Stimulated activated naive CD4-positive, alpha-beta T cell (primary cell): ENCODE data around the gene SGCD.

Experiments
- DNase-seq, 6 experiments: peaks; one replicate each; lab custom pipeline; 2025; lab: John Stamatoyannopoulos, UW

The SGCD gene

DNA sequence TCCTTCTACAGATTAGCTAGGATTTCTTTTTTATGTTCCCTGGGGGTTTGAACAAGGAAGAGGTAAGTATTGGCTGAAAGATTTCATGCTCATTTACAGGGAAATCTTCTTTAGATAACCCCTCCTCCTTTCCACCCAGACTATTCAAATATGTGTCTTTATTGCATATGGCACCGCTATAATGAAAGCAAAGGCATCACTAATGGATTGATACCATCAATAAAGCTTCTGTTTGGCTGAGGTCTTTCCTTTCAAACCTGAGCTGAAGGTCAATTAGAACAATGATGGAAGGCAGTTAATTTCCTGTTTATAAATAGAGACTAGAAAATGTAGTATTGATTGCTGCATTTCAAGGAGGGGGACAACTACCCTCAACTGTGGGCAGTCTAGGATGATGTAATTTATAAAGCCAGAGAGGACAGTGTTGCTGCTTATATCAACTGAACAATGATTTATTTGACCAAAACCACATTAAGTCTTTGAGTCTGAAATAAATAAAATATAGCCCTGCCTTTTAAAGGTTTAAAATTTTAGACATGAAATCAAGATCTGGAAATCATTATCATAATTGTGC is 132.9 kb downstream of the SGCD start:
- no peak for DNase-seq

DNA sequence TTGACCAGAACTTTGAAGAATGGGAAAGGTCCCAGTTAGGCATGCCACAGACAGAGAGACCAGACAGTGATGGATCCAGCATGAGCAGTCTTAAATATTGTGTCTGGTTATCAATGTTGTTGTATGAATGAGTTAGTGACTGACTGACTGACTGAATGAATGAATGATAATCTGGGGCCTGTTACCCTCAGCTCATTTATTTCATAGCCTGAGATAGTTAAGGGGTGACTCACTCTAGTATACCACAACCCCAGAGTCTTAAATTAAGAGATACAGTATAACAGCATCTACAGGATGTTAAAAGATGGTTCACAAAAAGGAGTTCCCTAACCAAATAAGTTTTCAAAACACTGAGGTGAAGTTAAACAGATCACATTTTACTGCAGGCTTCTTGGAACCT is 133.5 kb downstream of the SGCD start:
- DNase-seq: no peak

DNA sequence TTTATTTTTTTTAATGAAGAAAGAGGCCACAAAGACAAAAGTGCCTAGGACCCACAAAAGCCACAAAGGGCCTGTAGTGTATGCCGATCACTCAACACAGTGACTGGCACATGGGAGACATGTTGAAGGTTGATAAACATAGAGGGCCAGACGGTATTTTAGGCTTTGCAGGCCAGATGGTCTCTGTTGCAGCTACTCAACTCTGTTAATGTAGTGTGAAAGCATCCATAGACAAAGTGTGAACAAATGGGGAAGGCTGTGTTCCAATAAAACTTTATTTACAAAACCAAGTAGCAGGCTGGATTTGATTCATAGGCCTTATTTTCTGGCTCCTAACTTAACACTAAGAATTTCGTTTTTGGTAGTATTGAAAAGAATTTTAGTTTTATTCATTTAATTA is 139.9 kb downstream of the SGCD start:
- DNase-seq: no peak

DNA sequence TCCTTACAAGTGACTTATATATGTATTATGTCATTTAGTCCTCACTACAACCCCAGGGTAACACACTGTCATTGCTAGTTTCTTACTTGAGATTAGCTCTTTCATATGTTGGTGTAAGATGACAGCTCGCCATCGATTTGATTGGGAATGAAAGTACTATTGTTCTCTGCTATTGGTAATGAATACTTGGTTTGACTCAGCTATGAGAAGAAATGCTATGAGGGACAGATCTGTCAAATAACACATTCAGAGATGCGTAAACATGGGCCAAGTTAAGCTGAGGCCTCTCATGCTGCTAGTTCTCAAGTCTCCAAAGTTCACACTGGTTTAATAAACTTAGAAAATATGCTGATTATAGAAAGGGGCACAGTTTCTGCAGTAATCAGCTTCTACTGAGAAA is 142.7 kb downstream of the SGCD start:
- no peak for DNase-seq

DNA sequence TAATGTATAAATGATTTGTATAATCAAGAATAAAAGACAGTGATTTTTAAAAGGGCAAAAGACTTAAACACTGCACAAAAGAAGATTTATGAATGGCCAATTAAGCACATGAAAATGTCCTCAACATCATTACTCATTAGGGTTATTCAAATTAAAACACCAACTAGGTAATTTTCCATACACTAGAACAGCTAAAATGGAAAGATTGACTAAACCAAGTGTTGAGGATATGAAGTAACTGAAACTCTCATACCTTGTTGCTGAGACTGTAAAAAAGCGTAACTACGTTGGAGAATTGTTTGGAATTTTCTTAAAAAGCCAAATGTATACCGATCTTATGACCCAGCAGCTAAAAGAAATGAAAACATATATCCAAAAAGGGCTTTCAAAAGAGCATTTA is 144.9 kb downstream of the SGCD start:
- no peak for DNase-seq

DNA sequence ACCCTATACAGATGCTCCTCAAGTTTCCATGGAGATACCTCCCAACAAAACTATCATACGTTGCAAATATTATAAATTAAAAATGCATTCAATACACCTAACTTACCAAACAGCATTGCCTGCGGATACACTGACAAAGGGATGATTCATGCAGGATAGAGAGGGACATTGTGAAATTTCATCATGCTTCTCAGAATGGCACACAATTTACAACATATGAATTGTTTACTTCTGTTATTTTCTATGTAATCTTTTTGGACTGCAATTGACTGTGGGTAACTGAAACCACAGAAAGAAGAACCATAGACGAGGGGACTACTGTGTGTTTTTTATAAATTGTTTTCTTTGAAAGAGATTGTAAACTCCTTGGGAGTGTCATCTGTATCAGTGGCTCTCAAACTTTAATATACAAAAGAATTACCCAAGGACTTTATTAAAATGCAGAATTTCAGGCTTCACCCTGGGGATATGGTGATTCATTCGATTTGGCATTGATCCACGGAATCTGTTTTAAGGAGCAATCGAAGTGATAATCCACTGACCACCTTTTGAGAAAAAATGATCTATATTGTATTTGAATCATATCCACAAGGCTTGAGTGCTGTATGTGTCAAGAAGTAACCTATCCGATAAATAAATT is 146.4 kb downstream of the SGCD start:
- DNase-seq: no peak

DNA sequence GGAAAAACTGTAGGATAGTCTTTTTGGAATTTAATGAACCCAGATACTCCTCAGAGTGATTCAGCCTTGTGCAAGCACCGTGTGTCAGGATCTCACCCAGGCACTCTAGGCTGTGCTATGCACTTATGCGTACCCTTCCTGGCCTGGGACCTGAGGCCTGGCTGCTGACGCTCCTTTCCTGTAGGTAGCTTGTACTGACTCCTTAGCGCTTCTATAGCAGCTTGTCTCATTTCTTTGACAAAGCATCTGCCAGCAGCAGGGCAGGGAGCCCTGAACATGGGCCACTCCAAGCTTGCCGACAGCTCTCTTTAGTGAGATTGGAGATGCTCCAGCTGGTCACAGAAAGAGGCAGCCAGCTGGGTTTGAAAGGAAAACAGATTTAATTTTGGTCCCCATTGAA is 147.3 kb downstream of the SGCD start:
- no peak for DNase-seq

DNA sequence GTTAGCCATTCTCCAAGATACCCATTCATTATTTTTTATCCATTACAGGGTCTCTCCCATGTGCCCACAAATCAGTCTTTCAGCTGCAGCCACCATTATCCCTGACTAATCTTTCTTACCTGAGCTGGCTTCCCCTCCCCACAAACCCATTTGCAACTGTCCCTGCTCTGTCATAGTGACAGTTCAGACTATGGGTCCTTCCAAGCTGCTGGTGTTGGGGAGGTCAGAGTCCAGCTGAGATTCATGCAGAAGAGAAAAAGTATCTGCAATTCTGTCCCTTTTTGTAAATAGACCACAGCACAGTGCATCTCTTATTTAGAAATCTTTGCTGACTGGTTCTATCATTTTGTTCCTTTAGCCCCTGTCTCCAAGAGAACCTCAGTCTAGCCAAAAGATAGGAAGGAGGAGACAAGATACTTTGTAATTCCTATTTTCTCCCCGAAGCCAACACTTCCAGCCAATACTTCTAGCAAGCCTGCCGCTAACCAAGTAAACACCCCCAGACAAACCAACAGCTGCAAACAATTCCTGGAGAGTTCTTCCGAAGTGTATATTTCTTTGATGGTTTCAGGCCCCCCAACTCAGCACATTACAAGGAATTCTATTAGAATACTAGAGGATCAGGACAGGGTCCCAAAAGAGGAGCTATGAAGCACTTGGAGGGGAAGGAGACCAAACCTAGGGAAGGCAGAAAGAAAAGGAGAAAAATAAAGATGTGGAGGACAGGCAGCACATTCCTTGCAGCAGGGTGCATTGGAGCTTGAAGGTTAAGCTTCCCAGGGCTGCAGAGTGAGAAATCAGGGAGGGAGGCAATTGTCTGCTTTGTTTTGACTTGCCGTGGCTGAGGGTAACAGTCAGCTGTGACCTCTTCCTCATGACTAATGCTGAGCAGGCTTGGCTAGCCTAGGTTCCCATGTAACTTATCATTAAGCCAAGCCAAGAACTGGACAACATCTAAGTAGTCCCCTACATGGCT is 148.5 kb downstream of the SGCD start:
- DNase-seq: no peak

DNA sequence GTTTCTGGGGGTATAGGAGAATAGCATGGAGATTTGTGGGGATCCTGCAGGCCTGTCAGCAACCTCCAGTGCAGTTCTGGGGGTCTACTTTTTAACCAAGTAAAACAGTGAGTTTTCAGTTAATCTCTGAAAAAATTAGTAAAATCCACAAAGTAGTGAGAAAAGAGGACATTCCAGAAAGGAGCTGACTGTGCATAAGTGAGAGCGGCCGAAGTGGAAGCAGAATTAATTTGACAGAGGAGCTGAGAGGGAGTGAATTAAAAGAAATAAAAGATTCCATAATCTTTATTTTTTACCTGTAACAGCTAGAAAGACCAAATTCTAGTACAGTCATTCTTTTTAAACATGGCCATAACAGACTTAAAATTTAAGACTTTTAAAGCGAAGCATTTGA is 149.2 kb downstream of the SGCD start:
- DNase-seq: no peak

DNA sequence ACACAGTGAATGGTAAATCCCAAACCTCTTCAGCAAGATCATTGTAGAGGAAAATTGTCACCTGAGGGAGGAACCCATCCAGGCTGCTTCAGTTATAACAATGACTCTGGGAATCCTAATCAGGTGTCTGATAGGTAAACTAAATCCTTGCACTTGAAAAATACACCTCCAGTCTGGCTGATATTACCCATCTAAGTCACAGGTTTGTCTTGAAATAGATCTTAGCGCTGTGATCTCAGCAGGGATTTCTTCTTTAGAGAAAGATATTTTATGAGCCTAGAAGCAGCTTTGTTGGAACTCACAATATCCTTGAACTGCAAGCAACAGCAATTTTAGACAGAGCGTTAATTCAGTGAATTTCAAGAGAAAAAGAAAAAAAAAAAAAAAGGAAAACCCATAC is 149.7 kb downstream of the SGCD start:
- DNase-seq: no peak

DNA sequence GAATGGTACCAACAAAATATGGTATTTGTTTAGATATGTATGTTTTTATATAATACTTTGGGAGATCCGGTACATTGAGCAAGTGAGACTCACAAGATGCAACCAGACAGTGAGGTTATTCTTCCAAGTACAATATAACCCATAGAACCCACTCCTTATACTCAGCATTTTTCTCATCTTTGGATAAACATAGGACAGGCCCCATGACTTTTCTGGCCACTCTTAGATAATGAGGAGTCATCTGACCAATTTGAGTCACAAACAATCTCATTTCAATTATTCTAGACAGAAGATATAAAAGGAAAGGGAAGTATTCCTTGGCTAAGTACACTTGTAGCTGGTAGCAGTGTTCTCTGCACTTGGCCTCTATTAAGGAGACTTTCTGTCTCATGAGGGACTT is 150.2 kb downstream of the SGCD start:
- DNase-seq: no peak

DNA sequence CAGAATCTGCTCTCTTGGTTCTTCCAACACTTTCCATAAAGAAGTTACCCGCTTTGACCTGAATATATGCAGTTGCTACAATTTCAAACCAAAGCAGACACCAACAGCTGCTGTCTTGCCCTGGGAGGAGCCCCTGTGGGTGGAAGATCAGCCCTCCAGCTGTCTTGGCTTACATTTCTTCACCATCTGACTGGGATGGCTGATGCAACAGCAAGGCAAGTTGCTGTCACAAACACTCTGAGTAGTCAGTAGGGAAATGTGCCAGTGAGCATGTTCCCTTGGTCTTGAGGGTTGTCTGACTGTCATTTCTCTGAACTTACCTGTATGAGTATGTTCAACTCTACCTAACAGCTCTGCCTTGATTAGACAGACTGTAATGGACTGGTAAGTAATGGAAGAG is 152.9 kb downstream of the SGCD start:
- no peak for DNase-seq

DNA sequence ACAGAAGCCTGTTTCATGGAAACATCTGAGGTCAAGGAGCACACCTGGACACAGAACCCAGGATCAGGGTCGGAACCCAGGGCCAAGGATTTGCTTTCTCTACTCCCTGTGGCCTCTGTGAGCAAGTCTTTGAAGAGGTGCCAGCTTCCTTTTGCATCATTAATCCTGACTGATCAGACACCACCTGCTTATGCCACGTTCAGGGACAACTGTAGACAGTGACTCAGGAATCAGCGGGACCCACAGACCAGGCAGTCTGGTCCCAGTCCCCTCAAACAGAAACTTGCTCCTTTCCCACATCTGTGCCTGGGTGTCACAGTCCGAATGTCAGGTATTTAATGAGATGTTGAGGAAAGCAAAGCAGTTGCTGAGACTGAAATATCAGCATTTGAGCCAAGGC is 154.8 kb downstream of the SGCD start:
- no peak for DNase-seq

DNA sequence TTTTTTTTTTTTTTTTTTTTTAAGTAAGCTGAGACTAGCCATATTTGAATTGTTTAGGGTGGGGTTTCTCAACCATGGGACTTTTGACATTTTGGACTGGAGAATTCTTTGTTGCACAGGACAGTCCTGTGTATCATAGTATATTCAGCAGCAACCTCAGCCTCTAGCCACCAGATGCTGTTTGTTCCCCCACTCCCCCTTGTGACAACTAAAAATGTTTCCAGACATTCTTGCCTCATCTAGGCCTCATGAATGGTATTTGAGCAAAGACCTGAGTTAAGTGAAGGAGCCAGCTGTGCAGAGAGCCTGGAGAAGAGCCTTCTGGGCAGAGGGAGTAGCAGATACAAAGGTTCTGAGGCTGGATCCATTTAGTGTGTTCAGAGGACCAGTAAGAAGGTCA is 155.9 kb downstream of the SGCD start:
- DNase-seq: no peak

DNA sequence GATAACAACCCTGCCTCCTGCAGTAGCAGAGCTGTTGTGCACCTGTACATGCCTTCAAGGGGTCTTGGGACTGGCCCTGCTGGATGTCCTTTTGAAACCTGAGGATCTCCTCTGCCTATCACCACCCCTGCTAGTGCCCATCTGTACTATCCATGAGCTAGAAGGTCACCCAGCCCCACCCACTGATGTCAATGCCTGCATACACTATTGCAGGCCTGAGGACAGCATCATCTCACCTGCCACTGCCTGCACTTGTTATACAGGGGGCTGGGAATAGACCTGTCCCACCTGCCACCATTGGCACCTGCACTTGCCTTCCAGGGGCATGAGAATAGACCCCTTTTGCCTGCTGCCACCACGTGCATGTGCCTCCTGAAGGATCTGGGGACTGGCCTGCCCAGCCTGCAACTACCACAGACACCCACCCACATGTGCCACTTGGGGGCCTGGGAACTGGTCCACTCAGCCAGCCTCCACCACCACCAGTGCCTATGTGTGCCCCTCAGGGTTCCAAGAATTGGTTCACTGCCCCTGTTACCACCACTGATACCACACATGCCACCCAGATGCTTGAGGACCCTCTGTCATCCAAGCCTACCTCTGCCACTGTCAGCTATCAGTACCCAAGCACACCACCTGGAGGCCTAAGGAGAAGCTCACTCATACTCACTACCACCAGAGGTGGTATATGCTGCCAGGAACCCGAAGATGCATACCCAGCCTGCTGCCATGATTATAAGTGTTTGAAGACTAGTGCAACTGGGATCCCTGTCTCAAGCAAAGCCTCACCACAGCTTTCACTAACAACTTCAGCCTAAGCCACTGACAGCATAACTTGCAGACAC is 159.7 kb downstream of the SGCD start:
- DNase-seq: no peak

DNA sequence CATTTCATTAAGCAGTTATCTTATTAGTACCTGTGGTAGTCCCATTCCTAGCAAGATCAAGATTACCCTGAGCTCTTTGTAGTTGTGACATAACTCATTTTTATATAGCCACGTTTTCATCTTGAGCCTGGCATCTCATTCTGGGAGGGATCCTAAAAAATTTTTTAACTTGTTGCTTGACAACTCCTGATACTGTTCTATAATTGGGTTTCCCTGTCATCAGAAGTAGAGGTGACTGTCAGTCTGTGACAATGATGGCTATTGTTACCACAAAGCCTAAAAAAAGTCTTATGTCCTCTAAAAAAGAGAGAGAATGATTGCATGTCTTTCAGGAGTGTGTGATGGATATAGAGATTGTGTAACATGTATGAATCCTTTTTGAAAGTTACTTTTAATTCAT is 164.8 kb downstream of the SGCD start:
- no peak for DNase-seq

DNA sequence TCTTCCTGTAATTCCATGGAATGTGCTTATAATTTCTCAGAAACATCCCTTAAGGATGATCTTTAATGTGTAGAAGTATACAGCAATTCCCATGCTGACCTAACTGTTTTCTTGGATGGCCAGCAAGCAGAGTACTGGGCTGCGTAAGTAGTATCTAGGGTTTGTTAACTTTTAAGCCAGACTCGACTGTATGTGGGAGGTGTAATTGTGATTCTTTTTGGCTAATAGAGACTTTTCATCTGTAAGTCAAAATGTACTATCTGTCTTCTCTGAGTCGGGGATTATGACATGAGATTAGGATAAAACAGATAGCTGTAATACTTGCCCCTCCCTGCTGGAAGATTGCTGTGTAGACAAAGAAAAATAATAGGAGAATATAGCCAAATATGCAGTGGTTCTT is 169.3 kb downstream of the SGCD start:
- no peak for DNase-seq

DNA sequence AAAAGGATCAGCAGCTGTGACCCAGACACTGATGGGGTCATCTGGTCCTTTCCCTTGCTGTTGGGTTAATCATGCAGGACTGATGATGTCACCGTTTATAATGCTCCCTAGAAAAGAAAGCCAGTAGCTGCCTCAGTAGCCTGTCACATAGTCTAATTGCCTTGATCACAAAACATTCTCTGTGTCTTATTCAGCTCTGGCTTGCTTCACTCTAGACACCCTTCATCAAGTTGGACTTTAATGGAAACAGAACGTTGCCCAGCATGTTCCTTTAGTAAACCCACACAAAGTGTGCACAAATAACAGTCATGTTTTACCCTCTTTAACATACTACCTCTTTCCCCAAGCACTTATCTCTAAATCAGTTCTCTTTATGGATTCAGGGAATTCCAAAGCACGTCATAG is 170.8 kb downstream of the SGCD start:
- no peak for DNase-seq

DNA sequence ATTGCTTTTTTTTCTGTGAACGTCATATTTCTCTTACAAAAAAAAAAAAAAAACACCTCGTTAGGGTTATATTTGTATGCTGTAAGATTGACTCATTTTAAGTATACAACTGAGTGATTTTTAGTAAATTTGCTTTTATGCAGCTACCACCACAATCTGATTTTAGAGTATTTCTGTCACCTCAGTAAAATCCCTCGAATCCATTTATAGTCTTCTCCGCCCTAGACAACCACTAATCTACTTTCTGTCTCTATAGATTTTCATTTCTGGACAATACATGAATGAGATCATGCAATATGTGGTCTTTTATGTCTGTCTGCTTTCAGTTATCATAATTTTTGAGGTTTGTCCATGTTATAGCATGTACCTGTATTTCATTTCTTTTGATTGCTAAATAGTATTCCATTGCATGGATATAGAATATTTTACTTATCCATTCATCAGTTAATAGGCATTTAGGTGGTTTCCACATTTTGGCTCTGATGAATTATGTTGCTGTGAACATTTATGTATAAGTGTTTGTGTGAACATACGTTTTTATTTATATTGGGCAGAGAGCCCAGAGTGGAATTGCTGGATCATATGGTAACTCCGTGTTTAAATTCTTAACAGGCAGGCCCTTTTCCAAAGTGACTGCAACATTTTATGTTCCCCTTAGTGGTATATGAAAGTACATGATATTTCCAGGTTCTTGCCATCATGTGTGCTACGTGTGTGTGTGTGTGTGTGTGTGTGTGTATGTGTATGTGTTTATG is 171.4 kb downstream of the SGCD start:
- DNase-seq: no peak

DNA sequence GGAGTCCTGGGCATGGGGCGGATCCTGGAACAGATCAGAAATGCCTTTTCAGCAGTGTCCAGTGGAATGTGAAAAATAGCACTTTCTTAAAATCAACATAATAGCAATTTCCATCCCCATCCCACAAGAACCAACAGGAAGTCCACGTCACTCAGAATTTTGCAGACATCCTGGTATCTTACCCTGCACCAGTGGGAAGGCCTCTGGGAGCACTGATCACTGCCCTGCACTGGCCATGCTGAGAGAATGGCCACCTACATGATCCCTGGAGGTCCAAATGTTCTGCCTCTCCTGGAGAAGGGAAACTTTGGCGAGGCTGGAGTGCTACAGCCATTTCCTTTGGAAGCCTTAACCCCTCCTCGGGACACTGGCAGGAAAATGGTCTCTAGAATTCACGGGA is 173.8 kb downstream of the SGCD start:
- DNase-seq: no peak

DNA sequence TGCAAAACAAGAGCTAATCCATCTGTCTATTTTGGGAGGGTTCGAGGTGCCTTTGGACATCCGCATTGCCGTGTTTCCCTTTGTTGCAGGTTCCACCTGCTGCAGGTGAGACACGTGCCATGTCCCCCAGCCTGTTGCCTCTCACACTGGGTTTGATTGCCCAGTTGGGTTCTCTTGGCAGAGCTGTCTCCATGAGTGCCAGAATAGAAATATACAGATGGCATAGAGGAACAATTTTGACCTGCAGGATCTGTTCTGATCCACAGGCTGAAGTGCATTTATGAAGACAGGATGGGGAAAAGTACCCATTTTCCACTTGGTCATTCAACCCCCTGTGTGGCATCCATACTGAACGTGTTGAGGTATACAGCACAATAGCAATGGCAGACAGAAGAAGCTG is 178.1 kb downstream of the SGCD start:
- no peak for DNase-seq
